Measurements from ENCODE around the gene GP2. TPM values are rescaled to one million over a fixed set of nuclear protein-coding genes. Genes with fewer than 3 reads are reported as not detected.
"Not testable (repeated sequence)": the region's sequence is repeated elsewhere in the genome, so short reads cannot be mapped to it uniquely, and the experiment has no call there.

The GP2 gene
- total RNA-seq, 1 experiment from 2014 or later = not detected

- no peak for DNase-seq
- Mint-ChIP-seq H3K27ac (ENCODE audit: unreplicated experiment) (no peak overlapping the region), H3K4me3 (ENCODE audit: low read depth, unreplicated experiment) (no peak overlapping the region), H3K4me1 (ENCODE audit: low read depth, unreplicated experiment) (no peaks in the 10 kb centered on the region), H3K9me3 (ENCODE audit: low read depth, unreplicated experiment) (no peaks in the 10 kb centered on the region), H3K27me3 (ENCODE audit: unreplicated experiment) (peaks cover 57% of the 10 kb centered on the region), H3K36me3 (ENCODE audit: insufficient read depth, unreplicated experiment) (no peaks in the 10 kb centered on the region)
- CTCF ChIA-PET = no interaction called here
- no TSS peak for BruUV-seq (replicated peaks)
- intact Hi-C loops (cut with micrococcal nuclease; ENCODE audit: unreplicated experiment) = no loop called here
- TF ChIP-seq CTCF (IDR thresholded peaks at IDR 0.05; ENCODE audit: unreplicated experiment) = no peak
These were observed 5.6 kb downstream of the GP2 start for GRCh38 chr16:20321671-20322070.

GRCh38 chr16:20321051-20321450 is 6.3 kb downstream of the GP2 start:
- peaks cover 57% of the 10 kb centered on the region for H3K27me3 Mint-ChIP-seq (ENCODE audit: unreplicated experiment)
- CTCF ChIA-PET = interaction anchor here (0.7 kb wide), 1 partner anchor 435 kb away, joined by 6 read pairs; no protein-coding TSS in a partner anchor
- H3K9me3 Mint-ChIP-seq (ENCODE audit: low read depth, unreplicated experiment); BruUV-seq (replicated peaks); H3K4me3 Mint-ChIP-seq (ENCODE audit: low read depth, unreplicated experiment); H3K4me1 Mint-ChIP-seq (ENCODE audit: low read depth, unreplicated experiment); DNase-seq; H3K27ac Mint-ChIP-seq (ENCODE audit: unreplicated experiment); intact Hi-C loops (cut with micrococcal nuclease; ENCODE audit: unreplicated experiment); H3K36me3 Mint-ChIP-seq (ENCODE audit: insufficient read depth, unreplicated experiment): not testable (repeated sequence)

- H3K27me3 Mint-ChIP-seq (ENCODE audit: unreplicated experiment) = peaks cover 57% of the 10 kb centered on the region
- TF ChIP-seq CTCF (IDR thresholded peaks at IDR 0.05; ENCODE audit: unreplicated experiment) = no peak
These were observed 6.7 kb downstream of the GP2 start for GRCh38 chr16:20320592-20320991.

GRCh38 chr16:20320178-20320577 is 7.1 kb downstream of the GP2 start:
- H3K4me3 Mint-ChIP-seq (ENCODE audit: low read depth, unreplicated experiment) = no peak overlapping the region
- no peaks in the 10 kb centered on the region for H3K36me3 Mint-ChIP-seq (ENCODE audit: insufficient read depth, unreplicated experiment)
- CTCF ChIA-PET = interaction anchor here (0.7 to 1.3 kb wide), 2 partner anchors 20 to 434 kb away, joined by 3 to 6 read pairs; no protein-coding TSS in a partner anchor
- no peak for DNase-seq
- H3K27ac Mint-ChIP-seq (ENCODE audit: unreplicated experiment) = no peak overlapping the region
- intact Hi-C loops (cut with micrococcal nuclease; ENCODE audit: unreplicated experiment) = no loop called here
- no peak for TF ChIP-seq CTCF (IDR thresholded peaks at IDR 0.05; ENCODE audit: unreplicated experiment)
- H3K4me1 Mint-ChIP-seq (ENCODE audit: low read depth, unreplicated experiment) = no peaks in the 10 kb centered on the region
- no peaks in the 10 kb centered on the region for H3K9me3 Mint-ChIP-seq (ENCODE audit: low read depth, unreplicated experiment)
- H3K27me3 Mint-ChIP-seq (ENCODE audit: unreplicated experiment) = peaks cover 60% of the 10 kb centered on the region
- BruUV-seq (replicated peaks) = no TSS peak

More at GRCh38 chr16:20320592-20320991, 6.7 kb downstream of the GP2 start:
- H3K4me1 Mint-ChIP-seq (ENCODE audit: low read depth, unreplicated experiment) = no peaks in the 10 kb centered on the region
- no peaks in the 10 kb centered on the region for H3K36me3 Mint-ChIP-seq (ENCODE audit: insufficient read depth, unreplicated experiment)
- BruUV-seq (replicated peaks) = no TSS peak
- no peak overlapping the region for H3K4me3 Mint-ChIP-seq (ENCODE audit: low read depth, unreplicated experiment)
- H3K9me3 Mint-ChIP-seq (ENCODE audit: low read depth, unreplicated experiment) = no peaks in the 10 kb centered on the region
- no peak overlapping the region for H3K27ac Mint-ChIP-seq (ENCODE audit: unreplicated experiment)
- intact Hi-C loops (cut with micrococcal nuclease; ENCODE audit: unreplicated experiment) = no loop called here
- no peak for DNase-seq
- CTCF ChIA-PET = interaction anchor here (0.7 to 1.3 kb wide), 2 partner anchors 20 to 434 kb away, joined by 3 to 6 read pairs; no protein-coding TSS in a partner anchor

- Mint-ChIP-seq H3K9me3 (ENCODE audit: low read depth, unreplicated experiment) (no peaks in the 10 kb centered on the region), H3K27ac (ENCODE audit: unreplicated experiment) (no peak overlapping the region), H3K4me1 (ENCODE audit: low read depth, unreplicated experiment) (no peaks in the 10 kb centered on the region), H3K27me3 (ENCODE audit: unreplicated experiment) (peaks cover 68% of the 10 kb centered on the region), H3K4me3 (ENCODE audit: low read depth, unreplicated experiment) (no peak overlapping the region), H3K36me3 (ENCODE audit: insufficient read depth, unreplicated experiment) (no peaks in the 10 kb centered on the region)
- intact Hi-C loops (cut with micrococcal nuclease; ENCODE audit: unreplicated experiment) = no loop called here
- BruUV-seq (replicated peaks) = no TSS peak
- no peak for TF ChIP-seq CTCF (IDR thresholded peaks at IDR 0.05; ENCODE audit: unreplicated experiment)
- DNase-seq = no peak
- CTCF ChIA-PET = interaction anchor here (1.3 kb wide), 1 partner anchor 19 kb away, joined by 3 read pairs; no protein-coding TSS in a partner anchor
These were observed 7.9 kb downstream of the GP2 start for GRCh38 chr16:20319406-20319805.

Data from Calu3 (cell line).